H9 (cell line): ENCODE data around the gene NMT1. TPM values are rescaled to one million over a fixed set of nuclear protein-coding genes. Genes with fewer than 3 reads are reported as not detected.
A peak's percentile ranks its signal among the peaks of the same experiment; 100 is the strongest.

Source experiments
- DNase-seq: peaks from one replicate; pipeline ENCODE4 v3.0.0-alpha.2; 2017
- H2AFZ ChIP-seq: one replicate; pipeline ENCODE4 v1.6.1; 2013; ENCODE audit warnings: mild to moderate bottlenecking, low read length, control low read depth, moderate library complexity
- H2AK5ac ChIP-seq: 2 replicates; pipeline ENCODE4 v1.6.1; 2013; ENCODE audit warnings: low read length, control low read depth, mixed read lengths; ENCODE audit not compliant: insufficient read length
- H2BK120ac ChIP-seq: one replicate; pipeline ENCODE4 v1.6.1; 2013; ENCODE audit warnings: low read depth, mild to moderate bottlenecking, low read length, control low read depth, inconsistent platforms; ENCODE audit not compliant: poor library complexity, severe bottlenecking
- H2BK12ac ChIP-seq: 2 replicates; pipeline ENCODE4 v1.6.1; 2013; ENCODE audit warnings: low read length, control low read depth, mixed read lengths, low read depth; ENCODE audit not compliant: insufficient read length
- H2BK15ac ChIP-seq: 2 replicates; pipeline ENCODE4 v1.6.1; 2013; ENCODE audit warnings: low read depth, low read length, control low read depth
- H2BK20ac ChIP-seq: one replicate; pipeline ENCODE4 v1.6.1; 2013; ENCODE audit warnings: low read depth, mild to moderate bottlenecking, low read length, control low read depth, inconsistent platforms; ENCODE audit not compliant: poor library complexity, severe bottlenecking
- H2BK5ac ChIP-seq: 2 replicates; pipeline ENCODE4 v1.6.1; 2013; ENCODE audit warnings: low read length, control low read depth, mixed read lengths; ENCODE audit not compliant: insufficient read length
- H3K14ac ChIP-seq: 2 replicates; pipeline ENCODE4 v1.6.1; 2013; ENCODE audit warnings: low read length, control low read depth; ENCODE audit not compliant: insufficient read depth
- H3K18ac ChIP-seq: 2 replicates; pipeline ENCODE4 v1.6.1; 2013; ENCODE audit warnings: low read depth, mild to moderate bottlenecking, mixed read lengths, low read length, control low read depth; ENCODE audit not compliant: insufficient read length
- H3K23ac ChIP-seq: 2 replicates; pipeline ENCODE4 v1.6.1; 2013; ENCODE audit warnings: low read length, control low read depth, mixed read lengths, low read depth; ENCODE audit not compliant: insufficient read length
- H3K23me2 ChIP-seq: 2 replicates; pipeline ENCODE4 v1.6.1; 2013; ENCODE audit warnings: low read depth, mild to moderate bottlenecking, mixed read lengths, low read length, control low read depth; ENCODE audit not compliant: insufficient read length, poor library complexity, severe bottlenecking
- H3K27ac ChIP-seq: 2 replicates; pipeline ENCODE4 v1.5.1; 2013; ENCODE audit warnings: low read length, control low read depth, mixed read lengths, low read depth; ENCODE audit not compliant: insufficient read length
- H3K27me3 ChIP-seq: 2 replicates; pipeline ENCODE4 v1.6.1; 2013; ENCODE audit warnings: low read length, control low read depth, inconsistent platforms; ENCODE audit not compliant: insufficient read depth
- H3K4ac ChIP-seq: 2 replicates; pipeline ENCODE4 v1.6.1; 2013; ENCODE audit warnings: low read depth, mild to moderate bottlenecking, control low read depth, inconsistent platforms, low read length, moderate library complexity
- H3K4me1 ChIP-seq: 2 replicates; pipeline ENCODE4 v1.6.1; 2013; ENCODE audit warnings: low read length, control low read depth, inconsistent platforms; ENCODE audit not compliant: insufficient read depth
- H3K4me2 ChIP-seq: 2 replicates; pipeline ENCODE4 v1.6.1; 2013; ENCODE audit warnings: low read length, control low read depth, mixed read lengths; ENCODE audit not compliant: insufficient read length, insufficient read depth
- H3K56ac ChIP-seq: 2 replicates; pipeline ENCODE4 v1.6.1; 2013; ENCODE audit warnings: low read depth, mild to moderate bottlenecking, mixed read lengths, low read length, control low read depth; ENCODE audit not compliant: insufficient read length
- H3K79me1 ChIP-seq: 2 replicates; pipeline ENCODE4 v1.6.1; 2013; ENCODE audit warnings: low read depth, mild to moderate bottlenecking, moderate library complexity, low read length, control low read depth, inconsistent platforms; ENCODE audit not compliant: insufficient read depth, poor library complexity, severe bottlenecking
- H3K79me2 ChIP-seq: 2 replicates; pipeline ENCODE4 v1.6.1; 2013; ENCODE audit warnings: low read length, control low read depth, inconsistent platforms; ENCODE audit not compliant: insufficient read depth
- H3K9ac ChIP-seq: 2 replicates; pipeline ENCODE4 v1.6.1; 2013; ENCODE audit warnings: low read length, control low read depth, mixed read lengths; ENCODE audit not compliant: insufficient read length; ENCODE audit errors: extremely low read depth
- H3K9me3 ChIP-seq: one replicate; pipeline ENCODE4 v1.6.1; 2013; ENCODE audit warnings: low read depth, low read length, inconsistent platforms; ENCODE audit not compliant: control insufficient read depth
- H3T11ph ChIP-seq: one replicate; pipeline ENCODE4 v1.6.1; 2013; ENCODE audit warnings: mild to moderate bottlenecking, low read length, control low read depth, inconsistent platforms
- H4K20me1 ChIP-seq: one replicate; pipeline ENCODE4 v1.6.1; 2013; ENCODE audit not compliant: control insufficient read depth, insufficient read length, insufficient read depth
- H4K5ac ChIP-seq: 2 replicates; pipeline ENCODE4 v1.6.1; 2013; ENCODE audit warnings: low read depth, mild to moderate bottlenecking, mixed read lengths, low read length, control low read depth; ENCODE audit not compliant: insufficient read length
- H4K8ac ChIP-seq: replicated peaks from 2 replicates; pipeline ENCODE4 v1.6.1; 2013; ENCODE audit warnings: low read length, control low read depth, mixed read lengths, low read depth; ENCODE audit not compliant: insufficient read length
- H4K91ac ChIP-seq: 2 replicates; pipeline ENCODE4 v1.6.1; 2013; ENCODE audit warnings: low read depth, mild to moderate bottlenecking, moderate library complexity, mixed read lengths, low read length, control low read depth; ENCODE audit not compliant: insufficient read length
- H3K27ac Mint-ChIP-seq, 3 experiments: 2 replicates in 2 of 3; 3 replicates in 1 of 3; pipeline ENCODE4 v1.8.0; 2020 to 2021; ENCODE audit warnings: mixed read lengths in 3 of 3, mild to moderate bottlenecking in 1 of 3, moderate library complexity in 1 of 3
- H3K27me3 Mint-ChIP-seq: 2 replicates; pipeline ENCODE4 v1.8.0; 2021; ENCODE audit warnings: low read depth, mild to moderate bottlenecking, moderate library complexity, mixed read lengths
- H3K36me3 Mint-ChIP-seq, 3 experiments: 2 replicates in 2 of 3; 3 replicates in 1 of 3; pipeline ENCODE4 v1.8.0; 2020 to 2021; ENCODE audit warnings: low read depth in 3 of 3, mixed read lengths in 3 of 3; ENCODE audit not compliant: insufficient read depth in 1 of 3
- H3K4me1 Mint-ChIP-seq, 2 experiments: 2 replicates each; pipeline ENCODE4 v1.8.0; 2020; ENCODE audit warnings: mixed read lengths in 2 of 2
- H3K4me3 Mint-ChIP-seq, 2 experiments: 2 replicates in 1 of 2; 3 replicates in 1 of 2; pipeline ENCODE4 v1.8.0; 2020 to 2021; ENCODE audit warnings: mild to moderate bottlenecking in 2 of 2, mixed read lengths in 2 of 2, moderate library complexity in 1 of 2
- H3K9me3 Mint-ChIP-seq, 2 experiments: 2 replicates in 1 of 2; 3 replicates in 1 of 2; pipeline ENCODE4 v1.8.0; 2020; ENCODE audit warnings: mild to moderate bottlenecking in 2 of 2, mixed read lengths in 2 of 2, moderate library complexity in 1 of 2
- WGBS: extraction: QIAGEN DNeasy Blood & Tissue Kit; methylation state at CpG from one replicate; pipeline ENCODE4 v1.1.7; 2013; ENCODE audit warnings: missing lambda C conversion rate, low lambda C conversion rate, mixed read lengths; ENCODE audit not compliant: insufficient read length; ENCODE audit errors: extremely low coverage; 5-methylcytosine and 5-hydroxymethylcytosine counted together
- total RNA-seq: library from RNA; stranded (reverse); gene quantifications from 2 replicates; pipeline ENCODE4 v1.2.1, GENCODE V29; 2021
- TF ChIP-seq, protein P1 (sequence below): fragments of 200-600 bp; sonication (generic); conservative IDR thresholded peaks from 3 replicates; pipeline ENCODE4 v1.8.0; 2021; ENCODE audit warnings: antibody characterized with exemption, mild to moderate bottlenecking

NMT1 gene
- total RNA-seq, 1 experiment from 2014 or later = 150 TPM

DNA sequence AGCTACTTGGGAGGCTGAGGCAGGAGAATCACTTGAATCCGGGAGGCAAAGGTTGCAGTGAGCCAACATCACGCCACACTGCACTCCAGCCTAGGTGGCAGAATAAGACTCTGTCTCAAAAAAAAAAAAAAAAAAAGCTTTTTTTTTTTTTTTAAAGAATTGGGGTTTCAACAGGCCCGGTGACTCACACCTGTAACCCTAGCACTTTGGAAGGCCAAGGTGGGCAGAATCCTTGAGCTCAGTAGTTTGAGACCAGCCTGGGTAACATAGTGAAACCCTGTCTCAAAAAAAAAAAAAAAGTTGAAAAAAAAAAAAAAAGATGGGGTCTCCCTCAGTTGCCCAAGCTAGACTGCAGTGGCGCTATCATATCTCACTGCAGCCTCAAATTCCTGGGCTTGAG, 93.9 kb downstream of the NMT1 start:
- no peak overlapping the region for H3K18ac ChIP-seq
- H2BK5ac ChIP-seq = no peak overlapping the region
- no CpG with 5 or more reads among the region's 4 CpGs for WGBS
- H2BK20ac ChIP-seq = no peak overlapping the region
- H3K14ac ChIP-seq = no peak overlapping the region
- no peak overlapping the region for H3K27ac ChIP-seq
- H3K36me3 Mint-ChIP-seq = peaks cover 0 to 16% (median 5%) of the 10 kb centered on the region in 3 experiments; a peak in 4 of 7 replicates
- H3K4ac ChIP-seq = no peak overlapping the region
- H3K9me3 ChIP-seq = no peaks in the 10 kb centered on the region
- H3K4me1 ChIP-seq = 0 out of 2 replicates have a peak, but pooled peaks cover 2% of the 10 kb centered on the region
- no peak overlapping the region for H3K4me3 Mint-ChIP-seq
- no peaks in the 10 kb centered on the region for H4K20me1 ChIP-seq
- no peaks in the 10 kb centered on the region for H3K23me2 ChIP-seq
- H3K79me2 ChIP-seq = no peaks in the 10 kb centered on the region
- TF ChIP-seq, protein P1, sequence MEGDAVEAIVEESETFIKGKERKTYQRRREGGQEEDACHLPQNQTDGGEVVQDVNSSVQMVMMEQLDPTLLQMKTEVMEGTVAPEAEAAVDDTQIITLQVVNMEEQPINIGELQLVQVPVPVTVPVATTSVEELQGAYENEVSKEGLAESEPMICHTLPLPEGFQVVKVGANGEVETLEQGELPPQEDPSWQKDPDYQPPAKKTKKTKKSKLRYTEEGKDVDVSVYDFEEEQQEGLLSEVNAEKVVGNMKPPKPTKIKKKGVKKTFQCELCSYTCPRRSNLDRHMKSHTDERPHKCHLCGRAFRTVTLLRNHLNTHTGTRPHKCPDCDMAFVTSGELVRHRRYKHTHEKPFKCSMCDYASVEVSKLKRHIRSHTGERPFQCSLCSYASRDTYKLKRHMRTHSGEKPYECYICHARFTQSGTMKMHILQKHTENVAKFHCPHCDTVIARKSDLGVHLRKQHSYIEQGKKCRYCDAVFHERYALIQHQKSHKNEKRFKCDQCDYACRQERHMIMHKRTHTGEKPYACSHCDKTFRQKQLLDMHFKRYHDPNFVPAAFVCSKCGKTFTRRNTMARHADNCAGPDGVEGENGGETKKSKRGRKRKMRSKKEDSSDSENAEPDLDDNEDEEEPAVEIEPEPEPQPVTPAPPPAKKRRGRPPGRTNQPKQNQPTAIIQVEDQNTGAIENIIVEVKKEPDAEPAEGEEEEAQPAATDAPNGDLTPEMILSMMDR = no peak
- H3K9ac ChIP-seq = no peak overlapping the region
- H3K79me1 ChIP-seq = peaks cover 4% of the 10 kb centered on the region
- no peak for DNase-seq
- H3T11ph ChIP-seq = no peak overlapping the region
- no peak overlapping the region for H4K8ac ChIP-seq
- H2BK15ac ChIP-seq = no peak overlapping the region
- H2BK12ac ChIP-seq = no peak overlapping the region
- peak overlapping the region in 1 of 3 experiments; percentile 59; a peak in 1 of 7 replicates for H3K27ac Mint-ChIP-seq
- peaks cover 29 to 31% of the 10 kb centered on the region in 2 experiments for H3K4me1 Mint-ChIP-seq
- no peak overlapping the region for H4K5ac ChIP-seq
- H3K27me3 Mint-ChIP-seq = no peaks in the 10 kb centered on the region
- H2AFZ ChIP-seq = no peak overlapping the region
- H3K23ac ChIP-seq = no peak overlapping the region
- no peak overlapping the region for H3K56ac ChIP-seq
- no peak overlapping the region for H2AK5ac ChIP-seq
- H3K27me3 ChIP-seq = no peaks in the 10 kb centered on the region
- H2BK120ac ChIP-seq = no peak overlapping the region
- H3K9me3 Mint-ChIP-seq = no peaks in the 10 kb centered on the region
- no peak overlapping the region for H3K4me2 ChIP-seq
- no peak overlapping the region for H4K91ac ChIP-seq
